ENCODE data around the gene CTDSPL2.

GRCh38 chr15:44492040-44492439, 64.6 kb downstream of the CTDSPL2 start:
- TF ChIP-seq EZH2 (IDR thresholded peaks at IDR 0.05; ENCODE audit: borderline replicate concordance, low read length) (no peak), CTCF (conservative IDR thresholded peaks at IDR 0.05 in 1 of 2, IDR thresholded peaks at IDR 0.05 in 1 of 2; ENCODE audit: extremely low read depth in 1 of 2, insufficient read depth in 1 of 2, low read depth in 1 of 2, low read length in 2 of 2) (no peak)

All from mammary epithelial cell (primary cell).